ENCODE results near the gene RAB9B. TPM values are rescaled to one million over a fixed set of nuclear protein-coding genes. Genes with fewer than 3 reads are reported as not detected.
A peak's percentile ranks its signal among the peaks of the same experiment; 100 is the strongest.
"Not testable (repeated sequence)": the region's sequence is repeated elsewhere in the genome, so short reads cannot be mapped to it uniquely, and the experiment has no call there.

Gene RAB9B
- total RNA-seq, 4 donors from 2014 or later: 0.40 to 2.6 (median 1.7) TPM

- H3K9me3 ChIP-seq: no peaks in the 10 kb centered on the region
- H3K4me1 ChIP-seq: no peaks in the 10 kb centered on the region
- TF ChIP-seq EP300 (IDR thresholded peaks at IDR 0.05; ENCODE audit: low read depth): no peak
- TF ChIP-seq POLR2AphosphoS5 (IDR thresholded peaks at IDR 0.05): no peak
- TF ChIP-seq POLR2A (IDR thresholded peaks at IDR 0.05): no peak
- TF ChIP-seq CTCF (IDR thresholded peaks at IDR 0.05): no peak
- H3K36me3 ChIP-seq: no peaks in the 10 kb centered on the region
- no peak overlapping the region for H3K27ac ChIP-seq
- WGBS, 2 donors (ENCODE audit: low coverage in 1 of 2): 18 to 44% methylated on average over 6 to 7 of the region's 7 CpGs
- in situ Hi-C loops (cut with MboI; ENCODE audit: low pct_ligation_motif_present in 1 of 4, low pct_unique_long_range_greater_than_20kb in 1 of 4, low sequenced_read_pairs in 3 of 4) (loop anchor here in 2 of 4 donors (25.0 kb wide), 1 partner anchor 282 kb away; no protein-coding TSS in a partner anchor), intact Hi-C loops (cut with DNase I; ENCODE audit: low total_unique reads) (loop anchor here (10.0 kb wide), 1 partner anchor 134 kb away; the partner anchor contains the start of gene MORF4L2)
- no peak overlapping the region for H3K4me3 ChIP-seq
- no peak for DNase-seq
- no peaks in the 10 kb centered on the region for H3K27me3 ChIP-seq
Observed at GRCh38 chrX:103818842-103819619, 13.0 kb downstream of the RAB9B start.

- DNase-seq: no peak
- H3K27ac ChIP-seq: no peak overlapping the region
- intact Hi-C loops (cut with DNase I; ENCODE audit: low total_unique reads) (loop anchor here (10.0 kb wide), 1 partner anchor 133 kb away; the partner anchor contains the start of gene MORF4L2), in situ Hi-C loops (cut with MboI; ENCODE audit: low pct_ligation_motif_present in 1 of 4, low pct_unique_long_range_greater_than_20kb in 1 of 4, low sequenced_read_pairs in 3 of 4) (loop anchor here in 2 of 4 donors (25.0 kb wide), 1 partner anchor 280 kb away; no protein-coding TSS in a partner anchor)
- H3K27me3 ChIP-seq: no peaks in the 10 kb centered on the region
- H3K4me3 ChIP-seq: no peak overlapping the region
- H3K9me3 ChIP-seq: no peaks in the 10 kb centered on the region
- H3K4me1 ChIP-seq: no peaks in the 10 kb centered on the region
- TF ChIP-seq POLR2AphosphoS5 (IDR thresholded peaks at IDR 0.05): no peak
- TF ChIP-seq CTCF (IDR thresholded peaks at IDR 0.05): peak; percentile 53 to 93 (median 71)
- H3K36me3 ChIP-seq: no peaks in the 10 kb centered on the region
- WGBS, 2 donors (ENCODE audit: low coverage in 1 of 2): 14 to 16% methylated on average over 5 of the region's 5 CpGs
Observed at GRCh38 chrX:103817502-103817901, 14.6 kb downstream of the RAB9B start.

GRCh38 chrX:103817101-103817500 is 15.0 kb downstream of the RAB9B start:
- in situ Hi-C loops (cut with MboI; ENCODE audit: low pct_ligation_motif_present in 1 of 4, low pct_unique_long_range_greater_than_20kb in 1 of 4, low sequenced_read_pairs in 3 of 4) (loop anchor here in 2 of 4 donors (25.0 kb wide), 1 partner anchor 280 kb away; no protein-coding TSS in a partner anchor), intact Hi-C loops (cut with DNase I; ENCODE audit: low total_unique reads) (loop anchor here (10.0 kb wide), 1 partner anchor 132 kb away; the partner anchor contains the start of gene MORF4L2)
- H3K27ac ChIP-seq, H3K4me1 ChIP-seq, H3K4me3 ChIP-seq, H3K36me3 ChIP-seq, DNase-seq, H3K9me3 ChIP-seq, H3K27me3 ChIP-seq: not testable (repeated sequence)
- WGBS, 2 donors (ENCODE audit: low coverage in 1 of 2): 46% methylated on average over 5 of the region's 5 CpGs; no CpG with 5 or more reads in 1 of the 2 donors

GRCh38 chrX:103811858-103812257 is 20.2 kb downstream of the RAB9B start:
- TF ChIP-seq POLR2A (IDR thresholded peaks at IDR 0.05) (no peak), CTCF (IDR thresholded peaks at IDR 0.05) (no peak)
- intact Hi-C loops (cut with DNase I; ENCODE audit: low total_unique reads): loop anchor here (10.0 kb wide), 1 partner anchor 127 kb away; the partner anchor contains the start of gene MORF4L2
- no peak overlapping the region for H3K27ac ChIP-seq
- no peaks in the 10 kb centered on the region for H3K9me3 ChIP-seq
- no peaks in the 10 kb centered on the region for H3K4me1 ChIP-seq
- no peak for DNase-seq
- in situ Hi-C loops (cut with MboI; ENCODE audit: low pct_ligation_motif_present in 1 of 4, low pct_unique_long_range_greater_than_20kb in 1 of 4, low sequenced_read_pairs in 3 of 4): loop anchor here in 2 of 4 donors (25.0 kb wide), 1 partner anchor 275 kb away; no protein-coding TSS in a partner anchor
- WGBS, 2 donors (ENCODE audit: low coverage in 1 of 2): 78% methylated on average over 3 of the region's 3 CpGs; no CpG with 5 or more reads in 1 of the 2 donors
- no peak overlapping the region for H3K4me3 ChIP-seq
- H3K36me3 ChIP-seq: no peaks in the 10 kb centered on the region
- H3K27me3 ChIP-seq: no peaks in the 10 kb centered on the region

Data from transverse colon (tissue), 4 donors.